Measurements from ENCODE around the gene SH3BGRL2.
"Not testable (repeated sequence)": the region's sequence is repeated elsewhere in the genome, so short reads cannot be mapped to it uniquely, and the experiment has no call there.

Gene SH3BGRL2

DNA sequence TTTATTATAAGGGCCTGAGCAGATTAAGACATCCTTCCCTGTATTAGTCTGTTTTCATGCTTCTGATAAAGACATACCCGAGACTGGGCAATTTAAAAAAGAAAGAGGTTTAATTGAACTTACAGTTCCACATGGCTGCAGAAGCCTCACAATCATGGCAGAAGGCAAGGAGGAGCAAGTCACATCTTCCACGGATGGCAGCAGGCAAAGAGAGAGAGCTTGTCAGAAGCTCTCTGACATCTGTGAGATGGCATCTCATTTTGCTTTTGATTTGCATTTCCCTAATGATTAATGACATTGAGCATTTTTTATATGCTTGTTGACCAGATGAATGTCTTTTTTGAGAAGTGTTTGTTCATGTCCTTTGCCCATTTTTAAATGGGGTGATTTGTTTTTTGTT is 114.2 kb downstream of the SH3BGRL2 start:
- not testable (repeated sequence) for H3K27me3 ChIP-seq (ENCODE audit: insufficient read depth, low read length, poor library complexity); H2BK15ac ChIP-seq (replicated peaks; ENCODE audit: low read depth); H3K79me2 ChIP-seq (ENCODE audit: control insufficient read depth, insufficient read depth, low read length); H3K4me2 ChIP-seq (ENCODE audit: low read length); H3K27ac ChIP-seq (ENCODE audit: low read depth, low read length); H4K5ac ChIP-seq (ENCODE audit: low read length); H2BK120ac ChIP-seq (ENCODE audit: low read depth, low read length); H3K23ac ChIP-seq (ENCODE audit: low read length); H3K4me3 ChIP-seq (ENCODE audit: low read length); H3K4me1 ChIP-seq (ENCODE audit: control insufficient read depth, low read depth, low read length); H3K9ac ChIP-seq (ENCODE audit: low read length); H3K18ac ChIP-seq (ENCODE audit: low read length); H2AK5ac ChIP-seq (ENCODE audit: low read length); H3K56ac ChIP-seq (ENCODE audit: low read length); H3K36me3 ChIP-seq (ENCODE audit: control insufficient read depth, insufficient read depth, low read length); DNase-seq; H3K79me1 ChIP-seq (ENCODE audit: low read length); H3K4ac ChIP-seq (ENCODE audit: low read depth, low read length); H4K8ac ChIP-seq (ENCODE audit: low read depth, low read length); H2BK5ac ChIP-seq (ENCODE audit: low read length)
- no CpG with 5 or more reads among the region's 2 CpGs for whole genome bisulfite sequencing (ENCODE audit: extremely low coverage, insufficient coverage, low lambda C conversion rate)

DNA sequence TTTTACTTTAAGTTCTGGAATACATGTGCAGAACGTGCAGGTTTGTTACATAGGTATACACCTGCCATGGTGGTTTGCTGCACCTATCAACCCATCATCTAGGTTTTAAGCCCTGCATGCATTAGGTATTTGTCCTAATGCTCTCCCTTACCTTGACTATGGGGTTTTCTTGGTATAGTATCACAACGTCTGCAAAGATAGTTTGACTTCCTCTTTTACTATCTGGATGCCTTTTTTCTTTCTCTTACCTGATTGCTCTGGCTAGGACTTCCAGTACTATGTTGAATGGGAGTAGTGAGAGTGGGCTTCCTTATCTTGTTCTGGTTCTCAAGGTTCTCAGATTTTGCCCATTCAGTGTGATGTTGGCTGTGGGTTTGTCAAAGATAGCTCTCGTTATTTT is 115.2 kb downstream of the SH3BGRL2 start:
- H3K27ac ChIP-seq (ENCODE audit: low read depth, low read length); H3K23ac ChIP-seq (ENCODE audit: low read length); DNase-seq; H2BK120ac ChIP-seq (ENCODE audit: low read depth, low read length); H3K9ac ChIP-seq (ENCODE audit: low read length); H3K27me3 ChIP-seq (ENCODE audit: insufficient read depth, low read length, poor library complexity); H3K79me2 ChIP-seq (ENCODE audit: control insufficient read depth, insufficient read depth, low read length); H3K4me3 ChIP-seq (ENCODE audit: low read length); H3K18ac ChIP-seq (ENCODE audit: low read length); H3K36me3 ChIP-seq (ENCODE audit: control insufficient read depth, insufficient read depth, low read length); H3K4me1 ChIP-seq (ENCODE audit: control insufficient read depth, low read depth, low read length); H2AK5ac ChIP-seq (ENCODE audit: low read length); H2BK5ac ChIP-seq (ENCODE audit: low read length); H3K4me2 ChIP-seq (ENCODE audit: low read length); H2BK15ac ChIP-seq (replicated peaks; ENCODE audit: low read depth); H3K56ac ChIP-seq (ENCODE audit: low read length); H3K79me1 ChIP-seq (ENCODE audit: low read length); H3K4ac ChIP-seq (ENCODE audit: low read depth, low read length); H4K8ac ChIP-seq (ENCODE audit: low read depth, low read length); H4K5ac ChIP-seq (ENCODE audit: low read length): not testable (repeated sequence)
- no CpG with 5 or more reads among the region's 3 CpGs for WGBS (ENCODE audit: extremely low coverage, insufficient coverage, low lambda C conversion rate)

DNA sequence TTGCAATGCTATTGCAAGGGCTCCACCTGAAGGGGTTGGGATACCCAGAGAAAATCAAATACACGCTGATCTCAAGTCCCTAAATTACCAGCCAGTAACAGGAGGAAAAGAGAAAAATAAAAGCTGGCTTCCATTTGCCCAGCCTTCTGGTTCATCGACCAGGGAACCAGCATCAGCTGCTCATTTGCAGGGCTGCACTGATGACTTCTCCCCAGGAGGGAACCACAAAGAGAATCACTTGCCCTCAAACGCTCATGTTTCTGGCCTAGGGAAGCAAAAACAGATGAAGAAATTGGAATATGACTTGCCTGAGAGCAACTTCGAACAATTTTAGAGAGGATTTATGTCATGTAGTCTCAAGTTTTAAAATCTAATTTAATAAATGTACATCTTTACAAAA is 119.7 kb downstream of the SH3BGRL2 start:
- Histone ChIP-seq H4K5ac (ENCODE audit: low read length) (no peak overlapping the region), H2BK15ac (replicated peaks; ENCODE audit: low read depth) (no peak overlapping the region), H3K56ac (ENCODE audit: low read length) (no peak overlapping the region), H3K27ac (ENCODE audit: low read depth, low read length) (no peak overlapping the region), H3K4me3 (ENCODE audit: low read length) (no peak overlapping the region), H4K8ac (ENCODE audit: low read depth, low read length) (no peak overlapping the region), H3K9ac (ENCODE audit: low read length) (no peak overlapping the region), H2AK5ac (ENCODE audit: low read length) (no peak overlapping the region), H3K4ac (ENCODE audit: low read depth, low read length) (no peak overlapping the region), H3K18ac (ENCODE audit: low read length) (no peak overlapping the region), H3K4me1 (ENCODE audit: control insufficient read depth, low read depth, low read length) (no peaks in the 10 kb centered on the region), H3K4me2 (ENCODE audit: low read length) (no peak overlapping the region), H3K79me2 (ENCODE audit: control insufficient read depth, insufficient read depth, low read length) (no peaks in the 10 kb centered on the region), H3K23ac (ENCODE audit: low read length) (no peak overlapping the region), H3K79me1 (ENCODE audit: low read length) (no peaks in the 10 kb centered on the region), H2BK120ac (ENCODE audit: low read depth, low read length) (no peak overlapping the region), H3K27me3 (ENCODE audit: insufficient read depth, low read length, poor library complexity) (no peaks in the 10 kb centered on the region), H3K36me3 (ENCODE audit: control insufficient read depth, insufficient read depth, low read length) (no peaks in the 10 kb centered on the region), H2BK5ac (ENCODE audit: low read length) (no peak overlapping the region)
- peak; percentile 6 for DNase-seq
- no CpG with 5 or more reads among the region's 4 CpGs for WGBS (ENCODE audit: extremely low coverage, insufficient coverage, low lambda C conversion rate)

Measured in mesendoderm (in vitro differentiated cells).